GM12874 (cell line): ENCODE results near the gene TPST1.

Experiments
- TF ChIP-seq, protein P1 (sequence below): IDR thresholded peaks from 2 replicates; pipeline ENCODE4 v1.5.1; 2011; ENCODE audit warnings: low read depth, mild to moderate bottlenecking, control low read depth, low read length, moderate library complexity; ENCODE audit not compliant: insufficient read depth

TPST1 gene

DNA sequence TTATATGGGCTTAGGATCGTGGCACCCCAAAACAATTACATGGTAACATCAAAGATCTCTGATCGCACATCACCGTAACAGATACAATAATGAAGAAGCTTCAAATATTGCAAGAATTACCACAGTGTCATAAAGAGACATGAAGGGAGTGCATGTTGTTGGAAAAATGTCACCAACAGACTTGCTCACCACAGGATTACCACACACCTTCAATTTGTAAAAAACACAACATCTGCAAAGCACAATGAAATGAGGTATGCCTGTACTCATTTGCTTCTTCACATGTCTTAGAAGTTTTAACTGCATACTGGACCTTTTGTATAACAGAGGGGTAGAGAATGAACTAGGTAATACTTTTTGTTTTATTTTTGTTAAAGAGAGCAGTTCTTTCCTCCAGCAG lies 96.6 kb downstream of the TPST1 start:
- TF ChIP-seq, protein P1, sequence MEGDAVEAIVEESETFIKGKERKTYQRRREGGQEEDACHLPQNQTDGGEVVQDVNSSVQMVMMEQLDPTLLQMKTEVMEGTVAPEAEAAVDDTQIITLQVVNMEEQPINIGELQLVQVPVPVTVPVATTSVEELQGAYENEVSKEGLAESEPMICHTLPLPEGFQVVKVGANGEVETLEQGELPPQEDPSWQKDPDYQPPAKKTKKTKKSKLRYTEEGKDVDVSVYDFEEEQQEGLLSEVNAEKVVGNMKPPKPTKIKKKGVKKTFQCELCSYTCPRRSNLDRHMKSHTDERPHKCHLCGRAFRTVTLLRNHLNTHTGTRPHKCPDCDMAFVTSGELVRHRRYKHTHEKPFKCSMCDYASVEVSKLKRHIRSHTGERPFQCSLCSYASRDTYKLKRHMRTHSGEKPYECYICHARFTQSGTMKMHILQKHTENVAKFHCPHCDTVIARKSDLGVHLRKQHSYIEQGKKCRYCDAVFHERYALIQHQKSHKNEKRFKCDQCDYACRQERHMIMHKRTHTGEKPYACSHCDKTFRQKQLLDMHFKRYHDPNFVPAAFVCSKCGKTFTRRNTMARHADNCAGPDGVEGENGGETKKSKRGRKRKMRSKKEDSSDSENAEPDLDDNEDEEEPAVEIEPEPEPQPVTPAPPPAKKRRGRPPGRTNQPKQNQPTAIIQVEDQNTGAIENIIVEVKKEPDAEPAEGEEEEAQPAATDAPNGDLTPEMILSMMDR, result no peak

DNA sequence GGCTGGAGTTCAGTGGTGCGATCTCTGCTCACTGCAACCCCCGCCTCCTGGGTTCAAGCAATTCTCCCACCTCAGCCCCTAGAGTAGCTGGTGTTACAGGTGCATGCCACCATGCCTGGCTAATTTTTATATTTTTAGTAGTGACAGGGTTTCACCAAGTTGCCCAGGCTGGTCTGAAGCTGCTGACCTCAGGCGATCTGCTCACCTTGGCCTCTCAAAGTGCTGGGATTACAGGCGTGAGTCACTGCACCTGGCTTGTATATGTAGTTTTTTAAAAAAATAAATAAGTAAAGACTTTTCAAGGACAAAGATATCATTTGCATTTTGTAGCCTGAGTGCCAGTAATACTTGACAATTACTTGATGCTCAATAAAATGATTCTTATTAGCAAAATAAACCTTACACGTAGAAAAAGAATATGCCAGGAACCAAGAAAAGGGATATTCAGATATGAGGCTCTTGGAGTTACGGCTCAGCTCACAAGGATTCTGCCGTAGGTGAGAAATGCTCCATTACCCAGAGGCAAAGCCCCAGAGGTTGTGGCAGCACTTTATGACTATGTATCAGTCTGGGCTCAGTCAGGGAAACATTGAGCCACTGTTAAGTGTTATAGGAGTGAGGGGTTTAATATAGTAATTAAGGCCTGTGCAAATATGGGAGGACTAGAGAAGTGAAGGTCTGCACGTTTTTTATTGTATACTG lies 98.5 kb downstream of the TPST1 start:
- TF ChIP-seq, protein P1, result no peak

DNA sequence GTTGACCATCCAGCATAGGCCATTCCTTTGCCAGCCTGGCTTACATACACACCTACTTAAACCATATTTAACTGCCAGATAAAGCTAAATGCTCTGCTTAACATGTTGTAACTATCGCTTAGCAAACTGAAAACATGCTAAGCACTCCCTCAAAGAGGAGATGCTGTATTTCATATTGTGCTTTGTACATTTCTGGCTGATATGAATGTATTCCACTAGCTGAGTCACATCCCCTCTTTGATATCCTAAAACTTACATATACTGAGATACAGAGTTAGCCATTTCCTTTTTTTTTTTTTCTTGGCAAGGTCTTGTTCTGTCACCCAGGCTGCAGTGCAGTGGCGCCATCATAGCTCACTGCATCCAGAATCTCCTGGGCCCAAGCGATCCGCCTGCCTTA lies 99.4 kb downstream of the TPST1 start:
- TF ChIP-seq, protein P1, result no peak

DNA sequence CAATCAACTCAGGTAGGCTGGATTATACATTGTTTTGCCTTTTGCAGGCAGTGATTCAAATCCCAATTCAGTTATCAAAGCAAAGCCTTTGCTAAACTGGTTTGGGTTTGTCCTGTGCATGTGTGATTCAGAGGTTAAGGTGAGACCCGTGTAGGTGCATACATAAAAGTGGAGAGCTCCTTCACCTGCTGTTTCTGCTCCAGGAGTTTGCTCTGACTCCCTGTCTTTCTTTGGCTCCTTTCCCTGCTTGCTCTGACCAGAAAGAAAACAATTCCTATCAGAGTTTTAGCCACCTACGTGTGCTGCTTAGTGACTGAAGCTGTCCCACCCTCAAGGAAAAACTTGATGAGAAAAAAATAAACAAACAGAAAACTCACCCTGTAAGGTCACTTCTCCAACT lies 101.1 kb downstream of the TPST1 start:
- TF ChIP-seq, protein P1, result no peak

DNA sequence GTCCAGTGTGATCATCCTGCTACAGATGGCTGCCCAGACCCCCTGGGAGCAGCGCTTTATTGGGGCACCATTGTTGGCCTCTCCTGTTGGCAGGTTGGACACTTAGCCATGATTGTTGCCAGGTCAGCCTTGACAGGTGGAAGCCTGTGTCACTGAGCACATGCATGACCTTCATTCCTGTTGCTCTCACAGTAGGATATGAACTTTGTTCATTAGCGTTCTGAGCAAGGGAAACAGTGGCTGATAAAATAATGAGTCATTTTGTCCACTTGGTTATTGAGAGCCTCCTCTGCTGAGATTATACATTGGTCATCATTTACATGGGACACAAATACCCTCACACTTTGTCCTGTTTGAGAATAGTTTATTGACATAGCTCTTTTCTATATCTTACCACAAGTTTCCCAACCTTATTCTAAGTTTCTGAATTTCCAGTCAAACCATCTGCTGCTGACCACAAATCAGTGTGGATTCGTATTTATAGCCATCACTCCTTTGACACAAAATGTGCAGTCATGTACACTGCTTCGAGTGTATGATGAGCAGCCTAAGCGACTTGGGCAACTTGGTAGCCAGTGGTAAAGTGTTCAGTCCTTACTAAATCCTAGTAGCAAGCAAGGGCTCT lies 102.6 kb downstream of the TPST1 start:
- TF ChIP-seq, protein P1, result no peak

DNA sequence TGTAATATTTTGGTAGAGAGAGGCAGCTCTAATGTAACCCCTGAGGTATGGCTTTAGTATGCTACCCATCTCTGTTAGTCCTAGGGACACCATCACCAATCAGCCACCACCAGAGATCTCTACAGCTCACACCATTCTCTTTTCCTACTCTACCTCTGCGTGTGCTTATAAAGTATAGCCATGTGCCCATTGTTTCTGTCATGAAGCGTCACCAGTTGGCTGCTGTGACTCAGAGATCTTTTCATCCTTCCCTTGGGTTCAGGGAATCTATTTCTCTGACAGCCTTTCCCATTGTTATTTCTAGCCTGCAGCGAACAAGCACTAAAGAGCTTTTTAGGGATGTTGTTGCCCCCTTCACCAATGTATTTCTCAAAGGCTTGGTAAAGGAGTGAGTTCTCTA lies 103.3 kb downstream of the TPST1 start:
- TF ChIP-seq, protein P1, result no peak

DNA sequence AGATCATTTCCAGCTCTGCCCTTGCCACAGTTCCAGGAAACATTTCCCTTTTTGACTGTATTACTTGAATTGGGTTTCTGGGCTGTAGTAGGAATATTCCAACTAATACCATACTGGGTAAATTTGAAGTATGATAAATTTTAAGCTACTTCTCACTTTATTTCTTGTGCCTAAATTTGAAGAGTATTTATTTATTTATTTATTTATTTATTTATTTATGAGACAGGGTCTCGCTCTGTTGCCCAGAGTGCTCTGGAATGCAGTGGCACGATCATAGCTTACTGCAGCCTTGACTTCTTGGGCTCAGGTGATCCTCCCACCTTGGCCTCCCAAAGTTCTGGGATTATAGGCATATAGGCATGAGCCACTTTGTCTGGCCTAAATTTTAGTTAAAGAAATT lies 105.5 kb downstream of the TPST1 start:
- TF ChIP-seq, protein P1, result no peak
